ENCODE data around the gene WNT3. TPM values are rescaled to one million over a fixed set of nuclear protein-coding genes. Genes with fewer than 3 reads are reported as not detected.

The WNT3 gene
- total and polyA plus RNA-seq, 2 donors (not counting 3 experiments of a cell fraction or from before 2014, with no cell fraction given): 1.4 to 2.1 TPM

DNA sequence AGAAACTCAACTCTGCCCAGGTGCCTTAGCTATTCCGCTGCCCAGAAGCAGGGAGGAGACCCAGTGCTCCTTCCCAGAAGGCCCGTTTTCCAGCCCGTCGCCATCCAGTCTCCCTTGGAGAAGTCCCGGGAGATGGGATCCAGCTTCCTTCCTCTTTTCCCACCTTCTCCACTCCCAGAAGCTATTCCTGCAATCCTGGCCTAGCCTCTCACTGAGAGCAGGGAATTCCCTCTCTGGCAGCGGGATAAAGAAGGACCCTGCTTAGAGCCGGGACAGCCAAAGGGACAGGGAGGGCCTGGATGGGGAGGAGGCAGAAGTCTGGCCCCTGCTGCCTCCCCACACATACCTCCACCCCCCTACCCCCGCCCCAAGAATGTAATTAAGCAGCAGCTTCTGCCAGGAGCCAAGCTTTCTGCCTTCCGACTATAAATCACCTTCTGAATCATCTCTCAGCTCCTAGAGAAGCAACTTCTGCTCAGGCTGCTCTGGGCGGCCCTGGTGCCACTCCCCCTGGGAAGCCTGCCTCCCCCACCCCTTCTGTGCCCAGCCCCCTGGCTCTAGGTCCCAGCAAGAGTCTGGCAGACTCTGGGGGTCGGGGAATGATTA is 6.4 kb downstream of the WNT3 start:
- ChIA-PET POLR2A (no interaction called here), CTCF (interaction anchor here (1.0 to 1.8 kb wide), 3 partner anchors 9 to 30 kb away, joined by 4 to 6 read pairs (median 4); no protein-coding TSS in a partner anchor)
- no TSS peak for BruUV-seq (replicated peaks)
- Histone ChIP-seq H3K9me3 (replicated peaks; ENCODE audit: control insufficient read depth, insufficient read depth, low read length) (no peaks in the 10 kb centered on the region), H2AFZ (ENCODE audit: low read depth, low read length) (no peak overlapping the region), H3K27me3 (ENCODE audit: control insufficient read depth in 2 of 2, insufficient read depth in 2 of 2, low read length in 2 of 2) (peaks cover 16 to 25% of the 10 kb centered on the region in 2 experiments), H3K4me2 (ENCODE audit: insufficient read depth, low read length) (no peak overlapping the region), H3K36me3 (ENCODE audit: control insufficient read depth in 2 of 2, extremely low read depth in 1 of 2, insufficient read depth in 2 of 2, low read length in 2 of 2) (no peaks in the 10 kb centered on the region), H3K79me2 (ENCODE audit: control insufficient read depth, insufficient read depth, low read length) (no peaks in the 10 kb centered on the region), H3K9me1 (replicated peaks; ENCODE audit: control insufficient read depth, extremely low read depth, insufficient read depth, low read length) (no peaks in the 10 kb centered on the region), H4K20me1 (replicated peaks; ENCODE audit: control insufficient read depth, extremely low read depth, insufficient read depth, low read length) (no peaks in the 10 kb centered on the region), H3K9ac (replicated peaks; ENCODE audit: extremely low read depth, insufficient read depth, low read length) (no peak overlapping the region), H3K4me3 (replicated peaks in 1 of 3; ENCODE audit: insufficient read depth in 1 of 3, low read depth in 1 of 3, low read length in 3 of 3) (no peak overlapping the region), H3K27ac (ENCODE audit: insufficient read depth, low read depth, low read length) (no peak overlapping the region), H3K4me1 (ENCODE audit: control insufficient read depth, extremely low read depth, insufficient read depth, low read length) (no peaks in the 10 kb centered on the region)
- dilution Hi-C loops (cut with MboI; ENCODE audit: extremely low pct_ligation_motif_present, low sequenced_read_pairs): no loop called here
- intact Hi-C loops (cut with micrococcal nuclease): no loop called here
- TF ChIP-seq POLR2A (IDR thresholded peaks at IDR 0.05; ENCODE audit: low read depth, low read length) (no peak), MYC (IDR thresholded peaks at IDR 0.05; ENCODE audit: low read depth, low read length) (no peak), FOS (IDR thresholded peaks at IDR 0.05; ENCODE audit: borderline replicate concordance, insufficient read depth, low read length) (no peak), GATA2 (IDR thresholded peaks at IDR 0.05; ENCODE audit: insufficient read depth, insufficient read length, low read depth, low read length) (no peak), JUN (IDR thresholded peaks at IDR 0.05; ENCODE audit: borderline replicate concordance, insufficient read depth, insufficient read length, low read depth) (no peak), EZH2 (IDR thresholded peaks at IDR 0.05; ENCODE audit: borderline replicate concordance, low read depth, low read length, severe bottlenecking) (no peak), POLR2AphosphoS5 (IDR thresholded peaks at IDR 0.05; ENCODE audit: insufficient read depth, low read depth, low read length) (no peak)
- TF ChIP-seq, protein P1, sequence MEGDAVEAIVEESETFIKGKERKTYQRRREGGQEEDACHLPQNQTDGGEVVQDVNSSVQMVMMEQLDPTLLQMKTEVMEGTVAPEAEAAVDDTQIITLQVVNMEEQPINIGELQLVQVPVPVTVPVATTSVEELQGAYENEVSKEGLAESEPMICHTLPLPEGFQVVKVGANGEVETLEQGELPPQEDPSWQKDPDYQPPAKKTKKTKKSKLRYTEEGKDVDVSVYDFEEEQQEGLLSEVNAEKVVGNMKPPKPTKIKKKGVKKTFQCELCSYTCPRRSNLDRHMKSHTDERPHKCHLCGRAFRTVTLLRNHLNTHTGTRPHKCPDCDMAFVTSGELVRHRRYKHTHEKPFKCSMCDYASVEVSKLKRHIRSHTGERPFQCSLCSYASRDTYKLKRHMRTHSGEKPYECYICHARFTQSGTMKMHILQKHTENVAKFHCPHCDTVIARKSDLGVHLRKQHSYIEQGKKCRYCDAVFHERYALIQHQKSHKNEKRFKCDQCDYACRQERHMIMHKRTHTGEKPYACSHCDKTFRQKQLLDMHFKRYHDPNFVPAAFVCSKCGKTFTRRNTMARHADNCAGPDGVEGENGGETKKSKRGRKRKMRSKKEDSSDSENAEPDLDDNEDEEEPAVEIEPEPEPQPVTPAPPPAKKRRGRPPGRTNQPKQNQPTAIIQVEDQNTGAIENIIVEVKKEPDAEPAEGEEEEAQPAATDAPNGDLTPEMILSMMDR (IDR thresholded peaks at IDR 0.05; ENCODE audit: extremely low read depth in 1 of 2, insufficient read depth in 1 of 2, low read depth in 1 of 2, low read length in 2 of 2): no peak
- TF ChIP-seq, protein P2, sequence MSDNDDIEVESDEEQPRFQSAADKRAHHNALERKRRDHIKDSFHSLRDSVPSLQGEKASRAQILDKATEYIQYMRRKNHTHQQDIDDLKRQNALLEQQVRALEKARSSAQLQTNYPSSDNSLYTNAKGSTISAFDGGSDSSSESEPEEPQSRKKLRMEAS (IDR thresholded peaks at IDR 0.05; ENCODE audit: insufficient read depth, insufficient read length): no peak
- FAIRE-seq: no peak
- no peak for DNase-seq (ENCODE audit: low read depth, low spot score)

All from endothelial cell of umbilical vein (primary cell).